GM23248 (cell line): ENCODE measurements around the gene TSBP1. TPM values are rescaled to one million over a fixed set of nuclear protein-coding genes. Genes with fewer than 3 reads are reported as not detected.
"Not testable (repeated sequence)": the region's sequence is repeated elsewhere in the genome, so short reads cannot be mapped to it uniquely, and the experiment has no call there.

ENCODE experiments used
- DNase-seq: peaks from one replicate; pipeline ENCODE4 v3.0.0-alpha.2; 2015
- H2AFZ ChIP-seq: fragments of 200-600 bp; sonication (generic); 2 replicates; pipeline ENCODE4 v1.6.1; 2016; ENCODE audit warnings: antibody characterized with exemption
- H3F3A ChIP-seq: fragments of 200-600 bp; sonication (generic); 2 replicates; pipeline ENCODE4 v1.6.1; 2016; ENCODE audit warnings: mild to moderate bottlenecking, antibody characterized with exemption, mixed run types; ENCODE audit not compliant: insufficient read depth
- H3K27ac ChIP-seq: fragments of 200-600 bp; sonication (generic); 2 replicates; pipeline ENCODE4 v1.5.1; 2016; ENCODE audit warnings: mild to moderate bottlenecking
- H3K27me3 ChIP-seq: fragments of 200-600 bp; sonication (generic); replicated peaks from 2 replicates; pipeline ENCODE4 v1.6.1; 2016; ENCODE audit warnings: mild to moderate bottlenecking; ENCODE audit not compliant: insufficient read depth
- H3K36me3 ChIP-seq: fragments of 200-600 bp; sonication (generic); 2 replicates; pipeline ENCODE4 v1.6.1; 2016; ENCODE audit warnings: low read depth, mild to moderate bottlenecking
- H3K4me1 ChIP-seq: fragments of 200-600 bp; sonication (generic); 2 replicates; pipeline ENCODE4 v1.6.1; 2016; ENCODE audit warnings: mild to moderate bottlenecking; ENCODE audit not compliant: insufficient read depth
- H3K4me2 ChIP-seq: fragments of 200-600 bp; sonication (generic); one replicate; pipeline ENCODE4 v1.6.1; 2016; ENCODE audit warnings: mild to moderate bottlenecking; ENCODE audit not compliant: unreplicated experiment
- H3K4me3 ChIP-seq: fragments of 200-600 bp; sonication (generic); 2 replicates; pipeline ENCODE4 v1.5.1; 2016; ENCODE audit warnings: mild to moderate bottlenecking
- H3K79me2 ChIP-seq: fragments of 200-600 bp; sonication (generic); 2 replicates; pipeline ENCODE4 v1.6.1; 2016; ENCODE audit warnings: mild to moderate bottlenecking; ENCODE audit not compliant: insufficient read depth
- H3K9ac ChIP-seq: fragments of 200-600 bp; sonication (generic); 2 replicates; pipeline ENCODE4 v1.6.1; 2016; ENCODE audit warnings: mild to moderate bottlenecking
- H3K9me2 ChIP-seq: fragments of 200-600 bp; sonication (generic); 2 replicates; pipeline ENCODE4 v1.6.1; 2016; ENCODE audit warnings: mixed run types, mild to moderate bottlenecking, moderate library complexity; ENCODE audit not compliant: insufficient read depth
- H3K9me3 ChIP-seq: fragments of 200-600 bp; sonication (generic); one replicate; pipeline ENCODE4 v1.6.1; 2017; ENCODE audit warnings: low read depth
- H4K20me1 ChIP-seq: fragments of 200-600 bp; sonication (generic); 2 replicates; pipeline ENCODE4 v1.6.0; 2016; ENCODE audit not compliant: insufficient read depth
- EZH2 ChIP-seq: fragments of 200-600 bp; sonication (generic); IDR thresholded peaks from 2 replicates; pipeline ENCODE4 v1.6.1; 2018; ENCODE audit warnings: antibody characterized with exemption, mild to moderate bottlenecking; ENCODE audit not compliant: insufficient read depth, poor library complexity, severe bottlenecking
- EZH2phosphoT487 ChIP-seq: fragments of 200-600 bp; sonication (generic); IDR thresholded peaks from 2 replicates; pipeline ENCODE4 v1.6.1; 2018; ENCODE audit warnings: antibody characterized with exemption, moderate library complexity, mild to moderate bottlenecking, low read depth; ENCODE audit not compliant: insufficient read depth
- WGBS, 2 experiments: methylation state at CpG; one replicate each; pipeline ENCODE4 v1.1.6; 2015 to 2017; ENCODE audit warnings: low lambda C conversion rate in 2 of 2, low coverage in 1 of 2; ENCODE audit errors: missing lambda C conversion rate in 2 of 2; 5-methylcytosine and 5-hydroxymethylcytosine counted together
- in situ Hi-C: fragments of 300-500 bp; cut with MboI; formaldehyde crosslinking; loops from 2 replicates; pipeline ENCODE4 v1.15.0; 2020
- polyA plus RNA-seq: library from polyadenylated mRNA; unstranded; fragments of >200 nt; fragmentation: Nextera tagmentation; extraction: Ambion mirVana; gene quantifications from 2 replicates; pipeline ENCODE4 v1.2.1, GENCODE V29; 2016
- total RNA-seq: library from RNA; depleted of rRNA; stranded (reverse); fragments of >200 nt; shearing (Covaris generic); gene quantifications from 2 replicates; pipeline ENCODE4 v1.2.3, GENCODE V29; 2014

The TSBP1 gene
- total and polyA plus RNA-seq, 2 experiments from 2014 or later: not detected

DNA sequence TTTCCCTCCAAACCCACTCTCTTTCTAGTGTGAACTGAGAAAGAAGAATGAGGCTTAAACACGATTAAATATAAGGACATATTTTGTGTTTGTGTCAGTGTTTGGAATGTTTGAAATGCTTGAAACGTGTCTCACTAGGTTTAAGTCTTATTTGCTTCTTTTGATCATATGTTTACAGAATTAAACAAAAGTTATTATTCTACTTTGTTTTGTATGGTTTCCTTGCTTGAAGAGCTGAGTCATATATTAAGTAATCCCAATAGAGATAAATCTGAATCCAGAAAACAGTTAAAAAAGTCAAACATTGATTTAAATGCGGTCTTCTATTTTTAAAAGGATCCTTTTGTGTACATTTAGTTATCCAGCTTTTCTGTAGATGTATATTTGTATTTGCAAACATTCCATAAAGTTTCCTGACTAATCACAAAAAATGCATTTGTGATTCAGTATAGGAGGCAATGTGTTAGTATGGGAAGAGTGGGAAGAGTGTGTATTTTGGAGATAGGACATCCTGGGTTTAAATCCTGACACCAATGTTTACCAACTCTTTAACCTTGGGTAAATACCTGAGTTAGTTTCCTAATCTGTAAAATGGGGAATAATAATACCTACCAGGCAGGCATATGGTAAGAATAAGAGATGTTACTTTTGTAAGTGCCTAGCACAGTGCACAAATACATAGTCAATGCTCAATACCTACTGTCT is 72.9 kb downstream of the TSBP1 start:
- H3K9ac ChIP-seq: no peak overlapping the region
- in situ Hi-C loops: no loop called here
- H3K27me3 ChIP-seq: no peaks in the 10 kb centered on the region
- 41 to 49% methylated on average over 3 of the region's 3 CpGs for WGBS, 2 experiments
- no peaks in the 10 kb centered on the region for H3K9me3 ChIP-seq
- no peaks in the 10 kb centered on the region for H4K20me1 ChIP-seq
- DNase-seq: peak; percentile 30
- H3K4me2 ChIP-seq: no peak overlapping the region
- no peak overlapping the region for H3K4me3 ChIP-seq
- no peak overlapping the region for H3K27ac ChIP-seq
- no peaks in the 10 kb centered on the region for H3K9me2 ChIP-seq
- H2AFZ ChIP-seq: no peak overlapping the region
- no peaks in the 10 kb centered on the region for H3K4me1 ChIP-seq
- H3F3A ChIP-seq: no peaks in the 10 kb centered on the region
- no peaks in the 10 kb centered on the region for H3K79me2 ChIP-seq
- no peaks in the 10 kb centered on the region for H3K36me3 ChIP-seq
- TF ChIP-seq EZH2 (no peak), EZH2phosphoT487 (no peak)

DNA sequence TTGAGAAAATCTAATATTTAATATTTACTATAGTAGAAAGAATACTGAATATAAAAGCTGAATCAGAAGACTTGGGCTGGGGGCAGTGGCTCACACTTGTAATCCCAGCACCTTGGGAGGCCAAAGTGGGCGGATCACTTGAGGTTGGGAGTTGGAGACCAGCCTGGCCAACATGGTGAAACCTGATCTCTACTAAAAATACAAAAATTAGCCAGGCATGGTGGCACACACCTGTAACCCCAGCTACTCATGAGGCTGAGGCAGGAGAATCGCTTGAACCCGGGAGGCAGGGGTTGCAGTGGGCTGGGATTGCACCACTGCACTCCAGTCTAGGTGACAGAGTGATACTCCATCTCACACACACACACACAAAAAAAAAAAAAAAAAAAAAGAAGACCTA is 76.7 kb downstream of the TSBP1 start:
- H2AFZ ChIP-seq, H4K20me1 ChIP-seq, H3K36me3 ChIP-seq, H3K4me2 ChIP-seq, H3K4me3 ChIP-seq, H3K9ac ChIP-seq, H3K79me2 ChIP-seq, H3K9me2 ChIP-seq, H3F3A ChIP-seq, H3K27ac ChIP-seq, H3K27me3 ChIP-seq, H3K9me3 ChIP-seq, DNase-seq, H3K4me1 ChIP-seq, in situ Hi-C loops: not testable (repeated sequence)
- whole genome bisulfite sequencing, 2 experiments: 50 to 54% methylated on average over 3 of the region's 3 CpGs

DNA sequence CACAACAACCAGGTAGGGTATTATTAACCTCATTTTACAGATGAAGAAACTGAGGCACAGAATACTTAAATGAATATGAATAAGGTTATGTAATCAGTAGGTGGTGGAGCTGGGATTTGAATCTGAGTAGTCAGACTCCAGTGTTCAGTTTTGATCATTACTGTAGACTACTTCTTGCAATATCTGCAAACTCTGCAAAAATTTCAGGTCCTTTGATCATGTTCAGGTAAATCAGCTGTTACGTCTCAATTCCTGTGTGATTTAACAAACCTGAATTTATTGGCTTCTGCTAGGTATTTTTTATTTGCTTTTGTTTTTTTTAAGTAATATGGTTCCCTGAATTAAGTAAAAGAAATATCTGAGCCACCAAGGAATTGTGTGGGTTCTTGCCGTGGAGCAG is 77.1 kb downstream of the TSBP1 start:
- no peaks in the 10 kb centered on the region for H4K20me1 ChIP-seq
- no peaks in the 10 kb centered on the region for H3K27me3 ChIP-seq
- no peak overlapping the region for H3K27ac ChIP-seq
- no peak overlapping the region for H3K4me3 ChIP-seq
- no peak overlapping the region for H3K9ac ChIP-seq
- no peaks in the 10 kb centered on the region for H3F3A ChIP-seq
- no peaks in the 10 kb centered on the region for H3K4me1 ChIP-seq
- no peak overlapping the region for H2AFZ ChIP-seq
- no peaks in the 10 kb centered on the region for H3K79me2 ChIP-seq
- no peaks in the 10 kb centered on the region for H3K36me3 ChIP-seq
- WGBS, 2 experiments: 85 to 95% methylated on average over 2 of the region's 2 CpGs
- H3K9me3 ChIP-seq: no peaks in the 10 kb centered on the region
- H3K9me2 ChIP-seq: no peaks in the 10 kb centered on the region
- no peak for DNase-seq
- H3K4me2 ChIP-seq: no peak overlapping the region
- in situ Hi-C loops: no loop called here
- TF ChIP-seq EZH2: no peak
- TF ChIP-seq EZH2phosphoT487: no peak

DNA sequence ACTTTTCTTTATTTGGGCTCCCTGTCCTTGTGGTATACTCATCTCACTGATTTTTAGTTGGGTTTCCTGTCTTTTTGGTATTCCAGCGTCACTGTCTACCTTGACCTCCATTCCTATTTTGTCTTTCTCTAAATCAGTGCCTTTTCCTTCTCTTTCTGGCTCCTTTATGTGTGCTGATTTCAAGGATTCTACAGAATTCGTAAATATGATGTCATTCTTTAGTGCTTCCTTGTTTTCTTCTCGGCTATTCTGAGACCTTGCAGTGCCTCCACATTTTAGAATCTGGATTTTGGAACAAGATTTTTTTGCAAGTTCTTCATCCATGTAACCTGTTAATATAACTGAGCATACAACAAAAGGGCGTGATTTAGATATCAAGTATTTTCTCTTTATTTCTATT is 78.0 kb downstream of the TSBP1 start:
- WGBS, 2 experiments: 87 to 89% methylated on average over 4 of the region's 4 CpGs
- Histone ChIP-seq H3K9me2 (no peaks in the 10 kb centered on the region), H3K4me2 (no peak overlapping the region), H3F3A (no peaks in the 10 kb centered on the region), H3K9ac (no peak overlapping the region), H4K20me1 (no peaks in the 10 kb centered on the region), H3K4me1 (no peaks in the 10 kb centered on the region), H3K4me3 (no peak overlapping the region), H3K27me3 (no peaks in the 10 kb centered on the region), H3K9me3 (no peaks in the 10 kb centered on the region), H3K79me2 (no peaks in the 10 kb centered on the region), H3K36me3 (no peaks in the 10 kb centered on the region), H3K27ac (no peak overlapping the region), H2AFZ (no peak overlapping the region)
- no peak for DNase-seq
- TF ChIP-seq EZH2phosphoT487 (no peak), EZH2 (no peak)
- in situ Hi-C loops: no loop called here

DNA sequence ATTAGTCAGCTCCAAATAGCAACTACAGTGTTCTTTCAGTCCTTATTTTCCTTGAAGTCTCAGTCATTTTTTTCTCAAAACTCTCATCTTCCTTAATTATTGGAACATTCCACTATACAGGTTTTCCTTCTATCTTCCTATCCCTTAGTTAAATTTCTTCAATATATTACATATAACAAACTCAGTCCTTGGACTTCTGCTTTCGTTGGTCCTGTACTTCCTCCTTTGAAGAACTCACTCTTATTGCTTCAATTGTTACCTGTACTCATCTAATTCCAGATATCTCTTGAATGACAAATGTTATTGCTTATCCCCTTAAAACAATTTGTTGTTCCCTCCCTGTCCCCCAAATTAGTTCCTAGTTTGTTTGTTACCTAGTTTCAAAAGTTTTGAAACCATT is 80.2 kb downstream of the TSBP1 start:
- H2AFZ ChIP-seq: no peak overlapping the region

More for the DNA sequence above, 80.2 kb downstream of the TSBP1 start:
- H3K9me3 ChIP-seq: no peaks in the 10 kb centered on the region
- H3K79me2 ChIP-seq: no peaks in the 10 kb centered on the region
- H4K20me1 ChIP-seq: no peaks in the 10 kb centered on the region
- H3K27me3 ChIP-seq: no peaks in the 10 kb centered on the region
- no peaks in the 10 kb centered on the region for H3K4me1 ChIP-seq
- no peaks in the 10 kb centered on the region for H3K36me3 ChIP-seq
- no peaks in the 10 kb centered on the region for H3K9me2 ChIP-seq
- no peak for DNase-seq
- H3K9ac ChIP-seq: no peak overlapping the region
- TF ChIP-seq EZH2 (no peak), EZH2phosphoT487 (no peak)
- no peak overlapping the region for H3K27ac ChIP-seq
- H3F3A ChIP-seq: no peaks in the 10 kb centered on the region
- H3K4me3 ChIP-seq: no peak overlapping the region
- 76 to 89% methylated on average over 1 of the region's 1 CpG for WGBS, 2 experiments
- in situ Hi-C loops: no loop called here
- H3K4me2 ChIP-seq: no peak overlapping the region
